ENCODE measurements around the gene SP140. TPM values are rescaled to one million over a fixed set of nuclear protein-coding genes. Genes with fewer than 3 reads are reported as not detected.
A peak's percentile ranks its signal among the peaks of the same experiment; 100 is the strongest.

The SP140 gene
- total and polyA plus RNA-seq, 10 of the 15 experiments (the other 5 are each of a cell fraction or from before 2014, with no cell fraction given) = 61.7 to 164 (median 90.7) TPM

DNA sequence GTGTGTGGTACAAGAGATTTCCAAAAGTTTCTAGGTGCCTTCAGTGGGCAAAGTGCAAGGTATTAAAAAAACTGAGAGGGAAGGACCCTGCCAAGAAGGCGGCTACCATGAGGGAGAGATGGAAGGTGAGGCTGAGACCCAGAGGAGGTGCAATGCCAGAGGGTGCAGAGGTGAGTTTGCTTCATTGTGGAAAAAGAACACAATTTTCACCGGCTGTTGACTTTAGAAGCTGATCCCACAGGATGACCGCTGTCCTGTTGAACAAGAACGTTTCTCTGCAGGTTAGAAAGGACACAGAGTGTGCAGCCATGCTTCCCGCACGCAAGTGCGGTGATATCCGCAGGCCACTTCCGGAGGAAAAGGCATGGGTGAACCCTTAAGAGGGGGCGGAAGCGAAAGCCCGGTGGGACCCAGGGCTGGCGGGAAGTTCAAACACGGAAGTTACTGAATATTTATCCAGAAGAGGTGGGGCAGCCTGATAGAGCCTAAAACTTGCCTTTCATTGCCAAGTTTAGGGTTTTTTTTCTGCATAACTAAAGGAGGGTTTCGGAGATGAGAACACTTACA is 22.3 kb upstream of the SP140 start (continued):
- TF ChIP-seq SUPT20H (IDR thresholded peaks at IDR 0.05; ENCODE audit: borderline replicate concordance, control insufficient read depth, low read depth, low read length) (no peak), BRCA1 (IDR thresholded peaks at IDR 0.05; ENCODE audit: low read depth, low read length) (no peak), SMC3 (IDR thresholded peaks at IDR 0.05; ENCODE audit: borderline replicate concordance, low read length) (no peak), PAX8 (IDR thresholded peaks at IDR 0.05) (no peak), SREBF2 (IDR thresholded peaks at IDR 0.05; ENCODE audit: low read length) (no peak), CHD4 (IDR thresholded peaks at IDR 0.05) (no peak), SIX5 (IDR thresholded peaks at IDR 0.05; ENCODE audit: low read depth, low read length, severe bottlenecking) (no peak), BMI1 (IDR thresholded peaks at IDR 0.05; ENCODE audit: borderline replicate concordance) (no peak), MEF2B (IDR thresholded peaks at IDR 0.05; ENCODE audit: partially characterized antibody, poor library complexity, severe bottlenecking) (peak; percentile 69), CHD1 (IDR thresholded peaks at IDR 0.05; ENCODE audit: low read depth, low read length) (no peak), SMARCA5 (IDR thresholded peaks at IDR 0.05) (peak; percentile 72), NFYB (IDR thresholded peaks at IDR 0.05; ENCODE audit: insufficient read depth, low read depth, low read length) (no peak), KLF5 (IDR thresholded peaks at IDR 0.05; ENCODE audit: partially characterized antibody) (no peak), NFYA (IDR thresholded peaks at IDR 0.05; ENCODE audit: borderline replicate concordance, low read depth, low read length) (no peak), CREM (IDR thresholded peaks at IDR 0.05; ENCODE audit: low read depth) (peak; percentile 63), HSF1 (IDR thresholded peaks at IDR 0.05; ENCODE audit: low read depth, low read length) (no peak)
- TF ChIP-seq, protein P1, sequence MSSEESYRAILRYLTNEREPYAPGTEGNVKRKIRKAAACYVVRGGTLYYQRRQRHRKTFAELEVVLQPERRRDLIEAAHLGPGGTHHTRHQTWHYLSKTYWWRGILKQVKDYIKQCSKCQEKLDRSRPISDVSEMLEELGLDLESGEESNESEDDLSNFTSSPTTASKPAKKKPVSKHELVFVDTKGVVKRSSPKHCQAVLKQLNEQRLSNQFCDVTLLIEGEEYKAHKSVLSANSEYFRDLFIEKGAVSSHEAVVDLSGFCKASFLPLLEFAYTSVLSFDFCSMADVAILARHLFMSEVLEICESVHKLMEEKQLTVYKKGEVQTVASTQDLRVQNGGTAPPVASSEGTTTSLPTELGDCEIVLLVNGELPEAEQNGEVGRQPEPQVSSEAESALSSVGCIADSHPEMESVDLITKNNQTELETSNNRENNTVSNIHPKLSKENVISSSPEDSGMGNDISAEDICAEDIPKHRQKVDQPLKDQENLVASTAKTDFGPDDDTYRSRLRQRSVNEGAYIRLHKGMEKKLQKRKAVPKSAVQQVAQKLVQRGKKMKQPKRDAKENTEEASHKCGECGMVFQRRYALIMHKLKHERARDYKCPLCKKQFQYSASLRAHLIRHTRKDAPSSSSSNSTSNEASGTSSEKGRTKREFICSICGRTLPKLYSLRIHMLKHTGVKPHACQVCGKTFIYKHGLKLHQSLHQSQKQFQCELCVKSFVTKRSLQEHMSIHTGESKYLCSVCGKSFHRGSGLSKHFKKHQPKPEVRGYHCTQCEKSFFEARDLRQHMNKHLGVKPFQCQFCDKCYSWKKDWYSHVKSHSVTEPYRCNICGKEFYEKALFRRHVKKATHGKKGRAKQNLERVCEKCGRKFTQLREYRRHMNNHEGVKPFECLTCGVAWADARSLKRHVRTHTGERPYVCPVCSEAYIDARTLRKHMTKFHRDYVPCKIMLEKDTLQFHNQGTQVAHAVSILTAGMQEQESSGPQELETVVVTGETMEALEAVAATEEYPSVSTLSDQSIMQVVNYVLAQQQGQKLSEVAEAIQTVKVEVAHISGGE (CRISPR knock-in tag; IDR thresholded peaks at IDR 0.05) = no peak
- TF ChIP-seq, protein P2, sequence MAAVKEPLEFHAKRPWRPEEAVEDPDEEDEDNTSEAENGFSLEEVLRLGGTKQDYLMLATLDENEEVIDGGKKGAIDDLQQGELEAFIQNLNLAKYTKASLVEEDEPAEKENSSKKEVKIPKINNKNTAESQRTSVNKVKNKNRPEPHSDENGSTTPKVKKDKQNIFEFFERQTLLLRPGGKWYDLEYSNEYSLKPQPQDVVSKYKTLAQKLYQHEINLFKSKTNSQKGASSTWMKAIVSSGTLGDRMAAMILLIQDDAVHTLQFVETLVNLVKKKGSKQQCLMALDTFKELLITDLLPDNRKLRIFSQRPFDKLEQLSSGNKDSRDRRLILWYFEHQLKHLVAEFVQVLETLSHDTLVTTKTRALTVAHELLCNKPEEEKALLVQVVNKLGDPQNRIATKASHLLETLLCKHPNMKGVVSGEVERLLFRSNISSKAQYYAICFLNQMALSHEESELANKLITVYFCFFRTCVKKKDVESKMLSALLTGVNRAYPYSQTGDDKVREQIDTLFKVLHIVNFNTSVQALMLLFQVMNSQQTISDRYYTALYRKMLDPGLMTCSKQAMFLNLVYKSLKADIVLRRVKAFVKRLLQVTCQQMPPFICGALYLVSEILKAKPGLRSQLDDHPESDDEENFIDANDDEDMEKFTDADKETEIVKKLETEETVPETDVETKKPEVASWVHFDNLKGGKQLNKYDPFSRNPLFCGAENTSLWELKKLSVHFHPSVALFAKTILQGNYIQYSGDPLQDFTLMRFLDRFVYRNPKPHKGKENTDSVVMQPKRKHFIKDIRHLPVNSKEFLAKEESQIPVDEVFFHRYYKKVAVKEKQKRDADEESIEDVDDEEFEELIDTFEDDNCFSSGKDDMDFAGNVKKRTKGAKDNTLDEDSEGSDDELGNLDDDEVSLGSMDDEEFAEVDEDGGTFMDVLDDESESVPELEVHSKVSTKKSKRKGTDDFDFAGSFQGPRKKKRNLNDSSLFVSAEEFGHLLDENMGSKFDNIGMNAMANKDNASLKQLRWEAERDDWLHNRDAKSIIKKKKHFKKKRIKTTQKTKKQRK (IDR thresholded peaks at IDR 0.05; ENCODE audit: low read depth, low read length) = no peak
- TF ChIP-seq, protein P3, sequence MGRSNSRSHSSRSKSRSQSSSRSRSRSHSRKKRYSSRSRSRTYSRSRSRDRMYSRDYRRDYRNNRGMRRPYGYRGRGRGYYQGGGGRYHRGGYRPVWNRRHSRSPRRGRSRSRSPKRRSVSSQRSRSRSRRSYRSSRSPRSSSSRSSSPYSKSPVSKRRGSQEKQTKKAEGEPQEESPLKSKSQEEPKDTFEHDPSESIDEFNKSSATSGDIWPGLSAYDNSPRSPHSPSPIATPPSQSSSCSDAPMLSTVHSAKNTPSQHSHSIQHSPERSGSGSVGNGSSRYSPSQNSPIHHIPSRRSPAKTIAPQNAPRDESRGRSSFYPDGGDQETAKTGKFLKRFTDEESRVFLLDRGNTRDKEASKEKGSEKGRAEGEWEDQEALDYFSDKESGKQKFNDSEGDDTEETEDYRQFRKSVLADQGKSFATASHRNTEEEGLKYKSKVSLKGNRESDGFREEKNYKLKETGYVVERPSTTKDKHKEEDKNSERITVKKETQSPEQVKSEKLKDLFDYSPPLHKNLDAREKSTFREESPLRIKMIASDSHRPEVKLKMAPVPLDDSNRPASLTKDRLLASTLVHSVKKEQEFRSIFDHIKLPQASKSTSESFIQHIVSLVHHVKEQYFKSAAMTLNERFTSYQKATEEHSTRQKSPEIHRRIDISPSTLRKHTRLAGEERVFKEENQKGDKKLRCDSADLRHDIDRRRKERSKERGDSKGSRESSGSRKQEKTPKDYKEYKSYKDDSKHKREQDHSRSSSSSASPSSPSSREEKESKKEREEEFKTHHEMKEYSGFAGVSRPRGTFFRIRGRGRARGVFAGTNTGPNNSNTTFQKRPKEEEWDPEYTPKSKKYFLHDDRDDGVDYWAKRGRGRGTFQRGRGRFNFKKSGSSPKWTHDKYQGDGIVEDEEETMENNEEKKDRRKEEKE (IDR thresholded peaks at IDR 0.05) = no peak

All from GM12878 (cell line).